HG02610 (cell line): ENCODE data around the gene APBA2.
"Not testable (repeated sequence)": the region's sequence is repeated elsewhere in the genome, so short reads cannot be mapped to it uniquely, and the experiment has no call there.

Experiments
- ATAC-seq: cut with Tn5 transposase; IDR thresholded peaks from one replicate; pipeline ENCODE4 v1.9.1; 2021; ENCODE audit warnings: mild to moderate bottlenecking, moderate library complexity; ENCODE audit not compliant: unreplicated experiment

The APBA2 gene

GRCh38 chr15:28885630-28886430 lies at the start of gene APBA2:
APBA2 (plus strand) TSS chr15:28885974; CDS start chr15:29053885, 167,911 bp downstream.
- ATAC-seq: no peak

DNA sequence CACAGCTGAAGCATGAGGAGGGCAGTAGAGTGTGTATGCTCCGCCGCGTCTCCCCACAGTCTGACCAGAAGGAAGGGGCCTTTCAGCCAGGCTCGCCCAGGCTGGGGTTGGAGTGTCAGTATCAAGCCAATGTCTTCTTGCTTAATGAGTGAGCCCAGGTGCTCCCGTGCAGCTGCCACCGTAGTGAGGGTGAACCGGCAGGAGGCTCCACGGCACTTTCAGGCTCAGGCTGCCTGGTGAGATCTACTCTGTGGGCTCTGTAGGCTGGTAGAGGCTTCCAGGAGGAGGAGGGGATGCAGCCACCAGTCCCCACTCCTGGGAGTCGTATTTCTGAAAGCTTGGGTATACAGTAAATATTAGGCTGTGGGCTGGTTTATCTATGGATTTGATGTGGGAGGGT lies 45.5 kb upstream of the APBA2 start:
- ATAC-seq: not testable (repeated sequence)

GRCh38 chr15:28842210-28842609 lies 43.6 kb upstream of the APBA2 start:
- ATAC-seq: not testable (repeated sequence)

DNA sequence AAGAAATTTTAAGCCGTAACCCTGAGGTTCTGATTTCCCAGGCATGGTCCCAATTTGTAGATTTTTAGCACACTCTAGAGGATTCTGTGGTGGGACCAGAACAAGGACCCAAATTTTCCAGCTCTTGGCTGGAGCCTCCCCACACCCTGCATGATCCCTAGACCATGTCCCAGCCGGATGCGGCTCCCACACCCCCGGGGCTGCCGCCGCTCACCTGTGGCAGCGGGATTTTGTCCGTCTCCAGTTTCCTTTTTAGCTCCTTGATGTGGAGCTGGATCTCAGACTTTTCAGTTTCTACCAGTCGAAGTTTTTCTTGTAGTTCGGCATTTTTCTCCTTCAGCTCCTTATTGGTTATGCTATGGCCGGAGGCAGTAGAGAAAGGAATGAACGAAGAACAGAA lies 42.3 kb upstream of the APBA2 start:
- not testable (repeated sequence) for ATAC-seq

GRCh38 chr15:28844147-28844546 lies 41.6 kb upstream of the APBA2 start:
- ATAC-seq: not testable (repeated sequence)

- ATAC-seq: not testable (repeated sequence)
Observed at GRCh38 chr15:28847247-28847646, 38.5 kb upstream of the APBA2 start.

DNA sequence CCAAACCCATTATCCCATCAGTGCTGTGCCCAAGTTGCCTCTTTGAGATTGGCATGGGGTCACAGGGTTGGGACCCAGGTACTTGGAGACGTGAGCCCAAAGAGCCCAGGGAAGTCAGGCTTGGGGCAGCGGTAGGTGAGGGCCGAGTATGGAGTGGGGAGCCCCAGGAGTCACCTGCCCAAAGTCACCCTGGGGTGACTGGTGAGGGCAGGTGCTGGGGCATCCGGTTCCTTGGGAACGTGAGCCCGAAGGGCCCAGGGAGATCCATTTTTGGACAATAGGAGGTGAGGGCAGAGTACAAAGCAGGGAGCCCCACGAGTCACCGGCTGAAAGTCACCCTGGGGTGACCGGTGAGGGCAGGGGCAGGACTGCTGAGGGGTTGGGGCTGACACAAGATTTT lies 37.8 kb upstream of the APBA2 start:
- ATAC-seq: not testable (repeated sequence)

GRCh38 chr15:28848521-28848920 lies 37.3 kb upstream of the APBA2 start, which contains the start of gene GOLGA6L7:
GOLGA6L7 (minus strand) TSS chr15:28848644; CDS start chr15:28848549, 95 bp downstream.
- ATAC-seq: not testable (repeated sequence)

DNA sequence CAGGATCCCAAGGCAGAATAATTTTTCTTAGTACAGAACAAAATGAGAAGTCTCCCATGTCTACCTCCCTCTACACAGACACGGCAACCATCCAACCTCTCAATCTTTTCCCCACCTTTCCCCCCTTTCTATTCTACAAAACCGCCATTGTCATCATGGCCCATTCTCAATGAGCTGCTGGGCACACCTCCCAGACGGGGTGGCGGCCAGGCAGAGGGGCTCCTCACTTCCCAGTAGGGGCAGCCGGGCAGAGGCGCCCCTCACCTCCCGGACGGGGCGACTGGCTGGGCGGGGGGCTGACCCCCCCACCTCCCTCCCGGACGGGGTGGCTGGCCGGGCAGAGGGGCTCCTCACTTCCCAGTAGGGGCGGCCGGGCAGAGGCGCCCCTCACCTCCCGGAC lies 36.5 kb upstream of the APBA2 start:
- not testable (repeated sequence) for ATAC-seq

- ATAC-seq: not testable (repeated sequence)
Observed at GRCh38 chr15:28849766-28850165, 36.0 kb upstream of the APBA2 start.

GRCh38 chr15:28853654-28854053 lies 32.1 kb upstream of the APBA2 start:
- ATAC-seq: not testable (repeated sequence)

- not testable (repeated sequence) for ATAC-seq
Observed at GRCh38 chr15:28854578-28854977, 31.2 kb upstream of the APBA2 start.

DNA sequence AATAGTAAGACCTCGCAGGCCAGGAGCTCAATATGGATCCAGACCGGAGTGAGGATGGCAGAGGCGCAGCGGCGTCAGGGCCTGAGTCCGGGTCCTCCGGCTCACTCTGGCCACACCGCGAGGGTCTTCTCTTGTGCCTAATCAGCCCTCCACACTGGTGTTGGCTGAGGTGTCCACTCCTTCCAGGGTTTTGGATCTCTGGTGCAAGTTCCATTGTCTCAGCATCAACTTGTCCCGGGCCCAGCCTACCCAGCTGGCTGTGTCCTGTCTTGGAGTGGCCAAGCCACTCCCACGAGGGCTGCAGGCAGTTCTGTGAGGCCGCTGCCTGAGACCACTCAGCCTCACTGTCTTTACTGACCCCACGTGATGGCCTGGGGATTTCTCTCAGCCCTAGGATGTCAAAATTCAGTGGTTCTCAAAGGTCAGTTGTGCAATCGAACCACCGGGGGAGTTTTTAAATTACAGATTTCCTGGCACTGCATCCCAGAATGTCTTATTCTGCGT lies 24.7 kb upstream of the APBA2 start:
- no peak for ATAC-seq

GRCh38 chr15:28861589-28862293 lies 24.0 kb upstream of the APBA2 start:
- ATAC-seq: not testable (repeated sequence)

- no peak for ATAC-seq
Observed at GRCh38 chr15:28868744-28869345, 16.9 kb upstream of the APBA2 start.

- no peak for ATAC-seq
Observed at GRCh38 chr15:28871168-28871567, 14.6 kb upstream of the APBA2 start.

GRCh38 chr15:28873006-28873405 lies 12.8 kb upstream of the APBA2 start:
- no peak for ATAC-seq

DNA sequence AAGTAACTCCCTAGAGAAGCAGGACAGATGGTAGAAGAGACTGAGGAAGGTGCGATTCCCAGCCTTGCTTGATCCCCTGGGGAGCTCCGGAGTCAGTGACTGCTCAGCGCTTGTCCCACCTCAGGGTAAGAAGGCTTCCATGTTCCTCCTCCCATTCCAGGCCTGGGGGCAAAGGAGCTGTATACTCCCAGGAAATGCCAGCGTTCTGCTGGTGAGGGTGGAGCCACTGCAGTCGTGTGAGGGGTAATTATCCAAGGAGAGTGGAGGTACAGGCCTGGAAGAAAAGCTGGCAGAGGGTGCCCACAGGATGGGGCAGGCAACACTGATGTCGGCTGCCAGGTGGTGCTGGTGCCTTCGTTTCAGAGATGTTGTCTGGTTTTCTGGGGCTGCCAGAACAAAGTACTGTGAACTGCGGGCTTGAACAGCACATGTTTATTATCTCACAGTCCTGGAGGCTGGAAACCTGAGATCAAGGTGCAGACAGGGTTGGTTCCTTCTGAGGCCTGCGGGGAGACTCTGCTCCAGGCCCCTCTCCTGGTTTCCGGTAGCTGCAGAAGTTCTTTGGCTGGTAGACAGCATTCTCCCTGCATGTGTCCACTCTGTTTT lies 12.1 kb upstream of the APBA2 start:
- no peak for ATAC-seq

- no peak for ATAC-seq
Observed at GRCh38 chr15:28875461-28876000, 10.2 kb upstream of the APBA2 start.

DNA sequence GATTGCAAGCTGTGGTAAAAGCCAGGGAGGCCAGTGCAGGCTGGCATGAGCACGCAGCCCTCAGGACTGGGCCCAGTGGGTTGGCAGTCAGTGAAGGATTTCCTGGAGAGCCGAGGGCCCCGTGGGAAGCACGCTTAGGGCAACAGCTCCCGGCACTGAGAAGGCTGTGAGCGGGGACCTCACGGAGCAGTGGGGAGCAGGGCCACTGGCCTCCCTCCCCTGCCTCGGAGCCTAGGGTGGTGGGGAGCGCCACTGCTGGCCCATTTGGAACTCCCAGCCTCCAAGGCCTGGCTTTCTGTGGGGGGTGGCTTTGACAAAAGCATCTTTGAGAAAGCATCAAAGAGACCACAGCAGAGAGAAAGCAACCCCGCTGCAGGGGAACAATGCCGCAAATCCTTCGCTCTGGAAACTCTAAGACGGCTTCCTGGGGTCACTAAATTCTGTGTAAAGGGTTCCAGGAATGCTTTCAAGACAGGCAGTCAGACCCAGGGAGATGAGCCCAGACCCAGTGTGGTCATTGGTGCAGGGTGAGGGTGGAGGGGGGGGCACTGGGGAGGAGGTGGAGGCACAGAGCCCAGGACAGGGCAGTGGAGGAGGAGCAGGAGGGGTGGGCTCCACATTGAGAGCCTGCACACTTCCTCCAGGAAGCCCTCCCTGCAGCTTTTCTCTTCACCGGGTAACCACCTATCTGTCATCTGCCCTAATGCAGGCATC lies 9.5 kb upstream of the APBA2 start:
- ATAC-seq: no peak
